H9 (cell line): ENCODE results near the gene TIGD3. TPM values are rescaled to one million over a fixed set of nuclear protein-coding genes. Genes with fewer than 3 reads are reported as not detected.

Source experiments
- DNase-seq: peaks from one replicate; pipeline ENCODE4 v3.0.0-alpha.2; 2017
- H2AFZ ChIP-seq: one replicate; pipeline ENCODE4 v1.6.1; 2013; ENCODE audit warnings: mild to moderate bottlenecking, low read length, control low read depth, moderate library complexity
- H2AK5ac ChIP-seq: 2 replicates; pipeline ENCODE4 v1.6.1; 2013; ENCODE audit warnings: low read length, control low read depth, mixed read lengths; ENCODE audit not compliant: insufficient read length
- H2BK120ac ChIP-seq: one replicate; pipeline ENCODE4 v1.6.1; 2013; ENCODE audit warnings: low read depth, mild to moderate bottlenecking, low read length, control low read depth, inconsistent platforms; ENCODE audit not compliant: poor library complexity, severe bottlenecking
- H2BK12ac ChIP-seq: 2 replicates; pipeline ENCODE4 v1.6.1; 2013; ENCODE audit warnings: low read length, control low read depth, mixed read lengths, low read depth; ENCODE audit not compliant: insufficient read length
- H2BK15ac ChIP-seq: 2 replicates; pipeline ENCODE4 v1.6.1; 2013; ENCODE audit warnings: low read depth, low read length, control low read depth
- H2BK20ac ChIP-seq: one replicate; pipeline ENCODE4 v1.6.1; 2013; ENCODE audit warnings: low read depth, mild to moderate bottlenecking, low read length, control low read depth, inconsistent platforms; ENCODE audit not compliant: poor library complexity, severe bottlenecking
- H2BK5ac ChIP-seq: 2 replicates; pipeline ENCODE4 v1.6.1; 2013; ENCODE audit warnings: low read length, control low read depth, mixed read lengths; ENCODE audit not compliant: insufficient read length
- H3K14ac ChIP-seq: 2 replicates; pipeline ENCODE4 v1.6.1; 2013; ENCODE audit warnings: low read length, control low read depth; ENCODE audit not compliant: insufficient read depth
- H3K18ac ChIP-seq: 2 replicates; pipeline ENCODE4 v1.6.1; 2013; ENCODE audit warnings: low read depth, mild to moderate bottlenecking, mixed read lengths, low read length, control low read depth; ENCODE audit not compliant: insufficient read length
- H3K23ac ChIP-seq: 2 replicates; pipeline ENCODE4 v1.6.1; 2013; ENCODE audit warnings: low read length, control low read depth, mixed read lengths, low read depth; ENCODE audit not compliant: insufficient read length
- H3K23me2 ChIP-seq: 2 replicates; pipeline ENCODE4 v1.6.1; 2013; ENCODE audit warnings: low read depth, mild to moderate bottlenecking, mixed read lengths, low read length, control low read depth; ENCODE audit not compliant: insufficient read length, poor library complexity, severe bottlenecking
- H3K27ac ChIP-seq: 2 replicates; pipeline ENCODE4 v1.5.1; 2013; ENCODE audit warnings: low read length, control low read depth, mixed read lengths, low read depth; ENCODE audit not compliant: insufficient read length
- H3K27me3 ChIP-seq: 2 replicates; pipeline ENCODE4 v1.6.1; 2013; ENCODE audit warnings: low read length, control low read depth, inconsistent platforms; ENCODE audit not compliant: insufficient read depth
- H3K4ac ChIP-seq: 2 replicates; pipeline ENCODE4 v1.6.1; 2013; ENCODE audit warnings: low read depth, mild to moderate bottlenecking, control low read depth, inconsistent platforms, low read length, moderate library complexity
- H3K4me1 ChIP-seq: 2 replicates; pipeline ENCODE4 v1.6.1; 2013; ENCODE audit warnings: low read length, control low read depth, inconsistent platforms; ENCODE audit not compliant: insufficient read depth
- H3K4me2 ChIP-seq: 2 replicates; pipeline ENCODE4 v1.6.1; 2013; ENCODE audit warnings: low read length, control low read depth, mixed read lengths; ENCODE audit not compliant: insufficient read length, insufficient read depth
- H3K56ac ChIP-seq: 2 replicates; pipeline ENCODE4 v1.6.1; 2013; ENCODE audit warnings: low read depth, mild to moderate bottlenecking, mixed read lengths, low read length, control low read depth; ENCODE audit not compliant: insufficient read length
- H3K79me1 ChIP-seq: 2 replicates; pipeline ENCODE4 v1.6.1; 2013; ENCODE audit warnings: low read depth, mild to moderate bottlenecking, moderate library complexity, low read length, control low read depth, inconsistent platforms; ENCODE audit not compliant: insufficient read depth, poor library complexity, severe bottlenecking
- H3K79me2 ChIP-seq: 2 replicates; pipeline ENCODE4 v1.6.1; 2013; ENCODE audit warnings: low read length, control low read depth, inconsistent platforms; ENCODE audit not compliant: insufficient read depth
- H3K9ac ChIP-seq: 2 replicates; pipeline ENCODE4 v1.6.1; 2013; ENCODE audit warnings: low read length, control low read depth, mixed read lengths; ENCODE audit not compliant: insufficient read length; ENCODE audit errors: extremely low read depth
- H3K9me3 ChIP-seq: one replicate; pipeline ENCODE4 v1.6.1; 2013; ENCODE audit warnings: low read depth, low read length, inconsistent platforms; ENCODE audit not compliant: control insufficient read depth
- H3T11ph ChIP-seq: one replicate; pipeline ENCODE4 v1.6.1; 2013; ENCODE audit warnings: mild to moderate bottlenecking, low read length, control low read depth, inconsistent platforms
- H4K20me1 ChIP-seq: one replicate; pipeline ENCODE4 v1.6.1; 2013; ENCODE audit not compliant: control insufficient read depth, insufficient read length, insufficient read depth
- H4K5ac ChIP-seq: 2 replicates; pipeline ENCODE4 v1.6.1; 2013; ENCODE audit warnings: low read depth, mild to moderate bottlenecking, mixed read lengths, low read length, control low read depth; ENCODE audit not compliant: insufficient read length
- H4K8ac ChIP-seq: replicated peaks from 2 replicates; pipeline ENCODE4 v1.6.1; 2013; ENCODE audit warnings: low read length, control low read depth, mixed read lengths, low read depth; ENCODE audit not compliant: insufficient read length
- H4K91ac ChIP-seq: 2 replicates; pipeline ENCODE4 v1.6.1; 2013; ENCODE audit warnings: low read depth, mild to moderate bottlenecking, moderate library complexity, mixed read lengths, low read length, control low read depth; ENCODE audit not compliant: insufficient read length
- H3K27ac Mint-ChIP-seq, 3 experiments: 2 replicates in 2 of 3; 3 replicates in 1 of 3; pipeline ENCODE4 v1.8.0; 2020 to 2021; ENCODE audit warnings: mixed read lengths in 3 of 3, mild to moderate bottlenecking in 1 of 3, moderate library complexity in 1 of 3
- H3K27me3 Mint-ChIP-seq: 2 replicates; pipeline ENCODE4 v1.8.0; 2021; ENCODE audit warnings: low read depth, mild to moderate bottlenecking, moderate library complexity, mixed read lengths
- H3K36me3 Mint-ChIP-seq, 3 experiments: 2 replicates in 2 of 3; 3 replicates in 1 of 3; pipeline ENCODE4 v1.8.0; 2020 to 2021; ENCODE audit warnings: low read depth in 3 of 3, mixed read lengths in 3 of 3; ENCODE audit not compliant: insufficient read depth in 1 of 3
- H3K4me1 Mint-ChIP-seq, 2 experiments: 2 replicates each; pipeline ENCODE4 v1.8.0; 2020; ENCODE audit warnings: mixed read lengths in 2 of 2
- H3K4me3 Mint-ChIP-seq, 2 experiments: 2 replicates in 1 of 2; 3 replicates in 1 of 2; pipeline ENCODE4 v1.8.0; 2020 to 2021; ENCODE audit warnings: mild to moderate bottlenecking in 2 of 2, mixed read lengths in 2 of 2, moderate library complexity in 1 of 2
- H3K9me3 Mint-ChIP-seq, 2 experiments: 2 replicates in 1 of 2; 3 replicates in 1 of 2; pipeline ENCODE4 v1.8.0; 2020; ENCODE audit warnings: mild to moderate bottlenecking in 2 of 2, mixed read lengths in 2 of 2, moderate library complexity in 1 of 2
- WGBS: extraction: QIAGEN DNeasy Blood & Tissue Kit; methylation state at CpG from one replicate; pipeline ENCODE4 v1.1.7; 2013; ENCODE audit warnings: missing lambda C conversion rate, low lambda C conversion rate, mixed read lengths; ENCODE audit not compliant: insufficient read length; ENCODE audit errors: extremely low coverage; 5-methylcytosine and 5-hydroxymethylcytosine counted together
- total RNA-seq: library from RNA; stranded (reverse); gene quantifications from 2 replicates; pipeline ENCODE4 v1.2.1, GENCODE V29; 2021
- TF ChIP-seq, protein P1 (sequence below): fragments of 200-600 bp; sonication (generic); conservative IDR thresholded peaks from 3 replicates; pipeline ENCODE4 v1.8.0; 2021; ENCODE audit warnings: antibody characterized with exemption, mild to moderate bottlenecking

The TIGD3 gene
- total RNA-seq, 1 experiment from 2014 or later: 0.66 TPM

DNA sequence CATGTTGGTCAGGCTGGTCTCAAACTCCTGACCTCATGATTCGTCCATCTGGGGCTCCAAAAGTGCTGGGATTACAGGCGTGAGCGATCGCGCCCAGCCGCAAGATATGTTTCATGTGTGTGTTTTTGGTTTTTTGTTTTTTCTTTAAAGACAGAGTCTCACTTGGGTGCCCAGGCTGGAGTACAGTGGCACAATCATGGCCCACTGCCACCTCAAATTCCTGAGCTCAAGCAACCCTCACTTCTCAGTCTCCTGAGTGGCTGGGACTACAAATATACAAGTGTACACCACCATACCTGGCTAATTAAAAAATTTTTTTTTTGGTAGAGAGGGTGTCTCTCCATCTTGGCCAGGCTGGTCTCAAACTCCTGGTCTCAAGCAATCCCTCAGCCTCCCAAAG, 8.4 kb downstream of the TIGD3 start:
- Histone ChIP-seq H4K5ac (no peak overlapping the region), H3K27ac (no peak overlapping the region), H3K56ac (no peak overlapping the region), H2AK5ac (no peak overlapping the region), H3K9me3 (no peaks in the 10 kb centered on the region), H3K23me2 (no peaks in the 10 kb centered on the region), H2BK15ac (no peak overlapping the region), H2BK12ac (no peak overlapping the region), H4K20me1 (no peaks in the 10 kb centered on the region), H2BK120ac (no peak overlapping the region), H3K14ac (no peak overlapping the region), H3T11ph (no peak overlapping the region), H3K4me1 (no peaks in the 10 kb centered on the region), H3K4ac (no peak overlapping the region), H3K27me3 (no peaks in the 10 kb centered on the region; the same call in 1 of the 2 replicates), H3K4me2 (no peak overlapping the region), H2BK20ac (no peak overlapping the region), H3K23ac (no peak overlapping the region), H4K8ac (no peak overlapping the region), H3K9ac (no peak overlapping the region), H3K79me2 (no peaks in the 10 kb centered on the region), H4K91ac (no peak overlapping the region), H2AFZ (no peak overlapping the region), H3K18ac (no peak overlapping the region), H3K79me1 (no peaks in the 10 kb centered on the region), H2BK5ac (no peak overlapping the region)
- Mint-ChIP-seq H3K9me3 (no peaks in the 10 kb centered on the region), H3K27me3 (peaks cover 3% of the 10 kb centered on the region), H3K4me3 (peak overlapping the region in 1 of 2 experiments; percentile 26; a peak in 1 of 5 replicates), H3K36me3 (no peaks in the 10 kb centered on the region), H3K4me1 (peaks cover 7% of the 10 kb centered on the region in 2 experiments), H3K27ac (no peak overlapping the region)
- no peak for DNase-seq
- TF ChIP-seq, protein P1, sequence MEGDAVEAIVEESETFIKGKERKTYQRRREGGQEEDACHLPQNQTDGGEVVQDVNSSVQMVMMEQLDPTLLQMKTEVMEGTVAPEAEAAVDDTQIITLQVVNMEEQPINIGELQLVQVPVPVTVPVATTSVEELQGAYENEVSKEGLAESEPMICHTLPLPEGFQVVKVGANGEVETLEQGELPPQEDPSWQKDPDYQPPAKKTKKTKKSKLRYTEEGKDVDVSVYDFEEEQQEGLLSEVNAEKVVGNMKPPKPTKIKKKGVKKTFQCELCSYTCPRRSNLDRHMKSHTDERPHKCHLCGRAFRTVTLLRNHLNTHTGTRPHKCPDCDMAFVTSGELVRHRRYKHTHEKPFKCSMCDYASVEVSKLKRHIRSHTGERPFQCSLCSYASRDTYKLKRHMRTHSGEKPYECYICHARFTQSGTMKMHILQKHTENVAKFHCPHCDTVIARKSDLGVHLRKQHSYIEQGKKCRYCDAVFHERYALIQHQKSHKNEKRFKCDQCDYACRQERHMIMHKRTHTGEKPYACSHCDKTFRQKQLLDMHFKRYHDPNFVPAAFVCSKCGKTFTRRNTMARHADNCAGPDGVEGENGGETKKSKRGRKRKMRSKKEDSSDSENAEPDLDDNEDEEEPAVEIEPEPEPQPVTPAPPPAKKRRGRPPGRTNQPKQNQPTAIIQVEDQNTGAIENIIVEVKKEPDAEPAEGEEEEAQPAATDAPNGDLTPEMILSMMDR: no peak
- WGBS: no CpG with 5 or more reads among the region's 6 CpGs
